HCT116 (cell line): Measurements from ENCODE around the gene XRCC3. TPM values are rescaled to one million over a fixed set of nuclear protein-coding genes. Genes with fewer than 3 reads are reported as not detected.

Experiments used
- ATAC-seq: fragments of 200-7000 bp; cut with Tn5 transposase; 2 replicates; pipeline ENCODE4 v1.9.1; 2020; ENCODE audit warnings: mild to moderate bottlenecking, moderate library complexity
- BruUV-seq: library from RNA; stranded (reverse); fragments of 400-500 nt; replicated peaks from 2 replicates; lab custom pipeline; 2021; lab: Mats Ljungman, UMichigan
- CTCF ChIA-PET: fragments of 300-600 bp; sonication (Branson Sonifier 250); formaldehyde crosslinking; loops from one replicate; lab custom pipeline; 2021; ENCODE audit warnings: antibody characterized with exemption; lab: Charles Lee
- POLR2A ChIA-PET: fragments of 300-600, 350-600 bp; sonication (Branson Sonifier 250); formaldehyde crosslinking; loops from one replicate; lab custom pipeline; 2021; ENCODE audit warnings: antibody characterized with exemption; lab: Charles Lee
- RAD21 ChIA-PET, 2 experiments: fragments of 300-600 bp; sonication (Branson Sonifier 250); formaldehyde crosslinking; loops; one replicate each; lab custom pipeline; 2023; ENCODE audit warnings: low total read pairs in 2 of 2; ENCODE audit not compliant: uncharacterized antibody in 2 of 2, unreplicated experiment in 2 of 2, low non-redundant PET in 1 of 2; lab: Charles Lee
- DNase-seq: peaks from one replicate; pipeline ENCODE4 v3.0.0-alpha.2; 2010; ENCODE audit warnings: low read depth, low spot score
- H2AFZ ChIP-seq: fragments of 200-600 bp; shearing (Covaris generic), sonication (generic); 2 replicates; pipeline ENCODE4 v1.6.1; 2017; ENCODE audit warnings: low read depth, mixed run types, mixed read lengths, antibody characterized with exemption, low read length; ENCODE audit not compliant: poor library complexity, severe bottlenecking
- H3K27ac ChIP-seq: 2 replicates; pipeline ENCODE4 v1.5.1; 2012; ENCODE audit warnings: low read depth, low read length
- H3K27me3 ChIP-seq: fragments of 200-600 bp; sonication (generic); 2 replicates; pipeline ENCODE4 v1.6.1; 2016; ENCODE audit warnings: mixed run types, low read length, mixed read lengths; ENCODE audit not compliant: insufficient read depth
- H3K36me3 ChIP-seq, 2 experiments: fragments of 200-500 bp in 1 of 2; fragments of 200-600 bp in 1 of 2; sonication (Bioruptor generic) in 1 of 2; sonication (generic) in 1 of 2; 2 replicates each; pipeline versions ENCODE4 v1.5.1 to v1.6.1; 2014 to 2016; ENCODE audit warnings: low read length in 2 of 2, inconsistent platforms in 1 of 2, mixed read lengths in 1 of 2, mixed run types in 1 of 2; ENCODE audit not compliant: insufficient read depth in 2 of 2, control insufficient read depth in 1 of 2
- H3K4me1 ChIP-seq, 2 experiments: fragments of 200-600 bp in 1 of 2; sonication (generic) in 1 of 2; 2 replicates each; pipeline versions ENCODE4 v1.5.1 to v1.6.1; 2012 to 2017; ENCODE audit warnings: low read length in 2 of 2, inconsistent platforms in 1 of 2, mild to moderate bottlenecking in 1 of 2, mixed read lengths in 1 of 2, mixed run types in 1 of 2, moderate library complexity in 1 of 2; ENCODE audit not compliant: insufficient read depth in 2 of 2, control insufficient read depth in 1 of 2
- H3K4me2 ChIP-seq: fragments of 200-600 bp; sonication (generic); 2 replicates; pipeline ENCODE4 v1.6.1; 2017; ENCODE audit warnings: mixed run types, low read length, mixed read lengths
- H3K4me3 ChIP-seq, 2 experiments: fragments of 200-600 bp in 1 of 2; sonication (generic) in 1 of 2; replicated peaks in 1 of 2; 2 replicates each; pipeline ENCODE4 v1.5.1; 2011 to 2016; ENCODE audit warnings: low read length in 2 of 2, control low read depth in 1 of 2, low read depth in 1 of 2, mild to moderate bottlenecking in 1 of 2, mixed read lengths in 1 of 2, mixed run types in 1 of 2
- H3K79me2 ChIP-seq: fragments of 200-600 bp; sonication (generic); 2 replicates; pipeline ENCODE4 v1.6.1; 2017; ENCODE audit warnings: mild to moderate bottlenecking, mixed run types, low read length, moderate library complexity, mixed read lengths; ENCODE audit not compliant: insufficient read depth
- H3K9ac ChIP-seq: fragments of 200-600 bp; sonication (generic); 2 replicates; pipeline ENCODE4 v1.6.1; 2016; ENCODE audit warnings: low read length, mixed read lengths
- H3K9me2 ChIP-seq: fragments of 200-600 bp; sonication (generic), shearing (Covaris generic); 2 replicates; pipeline ENCODE4 v1.6.1; 2017; ENCODE audit warnings: mixed run types, mild to moderate bottlenecking, moderate library complexity; ENCODE audit not compliant: insufficient read depth
- H3K9me3 ChIP-seq, 2 experiments: fragments of 200-500 bp in 1 of 2; fragments of 200-600 bp in 1 of 2; sonication (Bioruptor generic) in 1 of 2; sonication (generic) in 1 of 2; 2 replicates each; pipeline ENCODE4 v1.6.1; 2014 to 2017; ENCODE audit warnings: low read length in 2 of 2, mixed read lengths in 2 of 2, inconsistent platforms in 1 of 2, low read depth in 1 of 2, mild to moderate bottlenecking in 1 of 2, mixed run types in 1 of 2, moderate library complexity in 1 of 2; ENCODE audit not compliant: control insufficient read depth in 1 of 2, insufficient read depth in 1 of 2
- H4K20me1 ChIP-seq: fragments of 200-600 bp; sonication (generic), shearing (Covaris generic); 2 replicates; pipeline ENCODE4 v1.6.1; 2017; ENCODE audit warnings: mixed run types, mild to moderate bottlenecking, moderate library complexity; ENCODE audit not compliant: insufficient read depth
- CBX3 ChIP-seq: IDR thresholded peaks from 2 replicates; pipeline ENCODE4 v1.6.1; 2012; ENCODE audit warnings: low read depth
- CTCF ChIP-seq, 3 experiments: fragments of 200-600 bp in 1 of 3; sonication (generic) in 1 of 3; IDR thresholded peaks in 2 of 3; conservative IDR thresholded peaks in 1 of 3; 2 replicates each; pipeline ENCODE4 v1.5.1; 2012 to 2017; ENCODE audit warnings: low read depth in 2 of 3, low read length in 2 of 3, antibody characterized with exemption in 1 of 3, borderline replicate concordance in 1 of 3, control low read depth in 1 of 3, mild to moderate bottlenecking in 1 of 3, mixed read lengths in 1 of 3, mixed run types in 1 of 3, moderate library complexity in 1 of 3; ENCODE audit not compliant: insufficient read depth in 1 of 3
- ELF1 ChIP-seq: IDR thresholded peaks from 2 replicates; pipeline ENCODE4 v1.6.1; 2012; ENCODE audit warnings: low read depth, borderline replicate concordance
- FOSL1 ChIP-seq: IDR thresholded peaks from 2 replicates; pipeline ENCODE4 v1.6.1; 2012; ENCODE audit warnings: low read depth
- POLR2A ChIP-seq: IDR thresholded peaks from 2 replicates; pipeline ENCODE4 v1.7.0; 2011; ENCODE audit warnings: borderline replicate concordance; ENCODE audit not compliant: insufficient read depth, insufficient read length; ENCODE audit errors: extremely low read depth
- POLR2AphosphoS5 ChIP-seq: IDR thresholded peaks from 2 replicates; pipeline ENCODE4 v1.6.1; 2011; ENCODE audit warnings: mild to moderate bottlenecking, low read depth, low read length, moderate library complexity
- SIN3A ChIP-seq: IDR thresholded peaks from 2 replicates; pipeline ENCODE4 v1.6.1; 2012; ENCODE audit warnings: low read depth
- SP1 ChIP-seq: IDR thresholded peaks from 2 replicates; pipeline ENCODE4 v1.6.1; 2012; ENCODE audit warnings: low read depth
- SRF ChIP-seq: IDR thresholded peaks from 2 replicates; pipeline ENCODE4 v1.6.1; 2012; ENCODE audit warnings: low read depth
- TCF7L2 ChIP-seq: IDR thresholded peaks from 2 replicates; pipeline ENCODE4 v1.7.0; 2011; ENCODE audit warnings: borderline replicate concordance, inconsistent platforms; ENCODE audit not compliant: insufficient read depth, insufficient read length; ENCODE audit errors: extremely low read depth
- YY1 ChIP-seq: IDR thresholded peaks from 2 replicates; pipeline ENCODE4 v1.6.1; 2011; ENCODE audit warnings: low read length, low read depth, moderate library complexity, mild to moderate bottlenecking; ENCODE audit not compliant: insufficient replicate concordance; ENCODE audit errors: extremely low read depth
- ZBTB33 ChIP-seq: IDR thresholded peaks from 2 replicates; pipeline ENCODE4 v1.6.1; 2011; ENCODE audit warnings: mild to moderate bottlenecking, low read length, moderate library complexity; ENCODE audit not compliant: insufficient replicate concordance; ENCODE audit errors: extremely low read depth
- ZFX ChIP-seq: fragments of 450-650 bp; IDR thresholded peaks from 2 replicates; pipeline ENCODE4 v1.6.1; 2017
- ZNF274 ChIP-seq: fragments of 200-500 bp; sonication (Bioruptor generic); IDR thresholded peaks from 2 replicates; pipeline ENCODE4 v1.6.1; 2014; ENCODE audit warnings: mild to moderate bottlenecking, low read depth, low read length, inconsistent platforms
- intact Hi-C: fragments of 100-400 bp; cut with micrococcal nuclease; formaldehyde crosslinking; loops from 2 replicates; pipeline ENCODE4 v1.10.0; 2022
- total RNA-seq: library from RNA; stranded (reverse); gene quantifications from one replicate; pipeline ENCODE4 v1.2.1, GENCODE V29; 2021; ENCODE audit not compliant: unreplicated experiment

Gene XRCC3
- total RNA-seq, 1 experiment from 2014 or later, result 48.7 TPM

GRCh38 chr14:103668117-103668516 is 47.1 kb downstream of the XRCC3 start:
- ChIA-PET CTCF (no interaction called here), RAD21 (no interaction called here), POLR2A (no interaction called here)
- BruUV-seq, result no TSS peak
- Histone ChIP-seq H4K20me1 (no peaks in the 10 kb centered on the region), H2AFZ (no peak overlapping the region), H3K36me3 (peaks cover 25 to 31% of the 10 kb centered on the region in 2 experiments), H3K27me3 (no peaks in the 10 kb centered on the region), H3K4me1 (no peaks in the 10 kb centered on the region), H3K9me3 (no peaks in the 10 kb centered on the region), H3K4me2 (no peak overlapping the region), H3K9ac (no peak overlapping the region)
- no peak for DNase-seq
- intact Hi-C loops, result no loop called here
- TF ChIP-seq CBX3 (no peak), SIN3A (no peak), FOSL1 (no peak), SP1 (no peak), ZNF274 (no peak), CTCF (IDR thresholded peaks at IDR 0.05 in 2 of 3, conservative IDR thresholded peaks at IDR 0.05 in 1 of 3; ENCODE audit: borderline replicate concordance in 1 of 3, insufficient read depth in 1 of 3, low read depth in 2 of 3, low read length in 2 of 3) (no peak), TCF7L2 (no peak), ZBTB33 (no peak), ELF1 (no peak), SRF (no peak), POLR2A (no peak), ZFX (no peak), POLR2AphosphoS5 (no peak), YY1 (no peak)
- TF ChIP-seq, all 23 proteins: peak for 0
- H3K4me3 ChIP-seq, result no peak overlapping the region
- peaks cover 42% of the 10 kb centered on the region for H3K79me2 ChIP-seq
- no peak for ATAC-seq
- no peaks in the 10 kb centered on the region for H3K9me2 ChIP-seq
- H3K27ac ChIP-seq, result no peak overlapping the region
